K562 (cell line): ENCODE results near the gene MAB21L4. TPM values are rescaled to one million over a fixed set of nuclear protein-coding genes. Genes with fewer than 3 reads are reported as not detected.

Source experiments
- MIER1 ChIP-seq: fragments of 450-650 bp; IDR thresholded peaks from 2 replicates; pipeline ENCODE4 v1.6.1; 2016; ENCODE audit warnings: antibody characterized with exemption, mild to moderate bottlenecking, low read depth
- MTA1 ChIP-seq: fragments of 450-650 bp; IDR thresholded peaks from 2 replicates; pipeline ENCODE4 v1.6.1; 2017; ENCODE audit warnings: borderline replicate concordance
- YY1 ChIP-seq, 3 experiments: IDR thresholded peaks; 2 replicates each; pipeline ENCODE4 v1.6.1; 2011; ENCODE audit warnings: low read length in 2 of 3, mild to moderate bottlenecking in 2 of 3, moderate library complexity in 2 of 3, borderline replicate concordance in 1 of 3, control low read depth in 1 of 3, low read depth in 1 of 3; ENCODE audit not compliant: insufficient read depth in 3 of 3, insufficient replicate concordance in 2 of 3, control insufficient read depth in 1 of 3, insufficient read length in 1 of 3; ENCODE audit errors: extremely low read depth in 1 of 3
- polyA plus RNA-seq, 8 experiments: library from polyadenylated mRNA; depleted of rRNA in 4 of 8; stranded (reverse) in 5 of 8; unstranded in 3 of 8; fragments of >200 nt; fragmentation: Nextera tagmentation in 2 of 8; fragmentation: Illumina TruSeq in 1 of 8; extraction: Ambion mirVana in 2 of 8; extraction: Trizol in 1 of 8; gene quantifications; 2 replicates each; pipeline versions ENCODE4 v1.2.1 to v1.2.3, GENCODE V29; 2011 to 2014; ENCODE audit warnings: inconsistent platforms in 1 of 8, missing spikeins in 1 of 8
- total RNA-seq, 7 experiments: library from RNA; depleted of rRNA in 6 of 7; stranded (reverse); fragments of >200 nt in 6 of 7; fragmentation: Illumina TruSeq in 2 of 7; extraction: Trizol in 2 of 7; gene quantifications; 2 replicates each; pipeline versions ENCODE4 v1.2.1 to v1.2.3, GENCODE V29; 2011 to 2021; ENCODE audit warnings: low replicate concordance in 1 of 7
- TF ChIP-seq, protein P1 (sequence below), 2 experiments: fragments of 450-650 bp in 1 of 2; sonication (generic) in 1 of 2; formaldehyde crosslinking in 1 of 2; IDR thresholded peaks in 1 of 2; conservative IDR thresholded peaks in 1 of 2; 2 replicates each; pipeline versions ENCODE4 v1.6.1 to v1.8.1; 2016 to 2023; ENCODE audit warnings: mild to moderate bottlenecking in 2 of 2, moderate library complexity in 2 of 2, inconsistent platforms in 1 of 2, missing genetic modification reagents in 1 of 2
- TF ChIP-seq, protein P2 (sequence below): fragments of 250-450 bp; sonication (Bioruptor Pico); IDR thresholded peaks from 2 replicates; pipeline ENCODE4 v1.4.0; 2020; ENCODE audit warnings: mild to moderate bottlenecking, moderate library complexity

Gene MAB21L4
- total and polyA plus RNA-seq, 9 of the 15 experiments (the other 6 are each of a cell fraction or from before 2014, with no cell fraction given), result 0.03 TPM; not detected in 8

DNA sequence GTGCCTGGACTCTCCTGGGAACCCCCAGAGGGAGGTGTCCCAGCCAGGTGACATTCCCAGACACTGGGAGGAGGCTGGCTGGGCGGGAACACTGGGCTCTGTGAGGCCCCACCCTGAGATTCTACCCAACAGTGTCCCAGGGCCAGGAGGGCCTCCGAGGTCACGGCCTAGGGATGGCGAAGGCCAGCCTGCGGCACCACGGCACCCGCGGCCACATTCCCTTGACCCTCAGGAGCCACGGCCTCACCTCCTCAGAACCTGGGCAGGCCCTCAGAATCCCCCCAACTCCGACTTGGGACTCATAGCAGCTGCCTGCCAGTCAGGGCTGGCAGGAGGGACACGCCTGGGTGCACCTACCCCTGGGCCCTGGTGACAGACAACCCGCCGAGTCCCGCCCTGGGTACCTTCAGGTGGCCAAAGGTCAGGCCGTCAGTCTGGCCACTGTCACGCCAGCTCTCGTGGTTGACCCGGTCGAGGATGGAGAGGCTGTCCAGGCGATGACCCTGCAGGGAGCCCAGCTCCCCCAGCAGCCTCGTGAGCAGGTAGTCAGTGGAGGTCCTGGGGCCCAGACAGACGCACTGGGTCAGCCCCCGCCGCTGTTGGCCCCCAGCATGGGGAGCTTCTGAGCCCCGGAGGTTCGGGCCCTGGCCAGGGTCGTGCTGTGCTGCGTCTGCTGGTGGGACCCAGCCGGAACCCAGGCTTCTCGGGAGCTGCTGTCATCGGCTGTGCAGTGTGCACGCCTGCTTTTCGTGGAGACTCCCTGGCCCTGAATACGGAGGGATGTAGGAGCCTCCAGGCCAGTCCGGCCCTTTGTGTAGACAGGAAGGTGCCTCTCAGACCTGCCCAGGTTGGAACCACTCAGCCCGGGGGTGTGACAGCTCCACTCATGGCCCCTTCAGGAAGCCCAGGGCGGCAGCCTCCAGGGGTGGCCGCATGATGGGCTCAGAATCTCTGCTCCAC lies 6.1 kb downstream of the MAB21L4 start (continued):
- TF ChIP-seq, protein P1, sequence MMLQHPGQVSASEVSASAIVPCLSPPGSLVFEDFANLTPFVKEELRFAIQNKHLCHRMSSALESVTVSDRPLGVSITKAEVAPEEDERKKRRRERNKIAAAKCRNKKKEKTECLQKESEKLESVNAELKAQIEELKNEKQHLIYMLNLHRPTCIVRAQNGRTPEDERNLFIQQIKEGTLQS (IDR thresholded peaks at IDR 0.05), result no peak
- TF ChIP-seq, protein P1 (CRISPR knock-in tag; conservative IDR thresholded peaks at IDR 0.05), result no peak
- TF ChIP-seq MTA1 (no peak), YY1 (IDR thresholded peaks at IDR 0.05; ENCODE audit: borderline replicate concordance in 1 of 3, control insufficient read depth in 1 of 3, extremely low read depth in 1 of 3, insufficient read depth in 3 of 3, insufficient read length in 1 of 3, insufficient replicate concordance in 2 of 3, low read depth in 1 of 3, low read length in 2 of 3) (no peak), MIER1 (no peak)
- TF ChIP-seq, protein P2, sequence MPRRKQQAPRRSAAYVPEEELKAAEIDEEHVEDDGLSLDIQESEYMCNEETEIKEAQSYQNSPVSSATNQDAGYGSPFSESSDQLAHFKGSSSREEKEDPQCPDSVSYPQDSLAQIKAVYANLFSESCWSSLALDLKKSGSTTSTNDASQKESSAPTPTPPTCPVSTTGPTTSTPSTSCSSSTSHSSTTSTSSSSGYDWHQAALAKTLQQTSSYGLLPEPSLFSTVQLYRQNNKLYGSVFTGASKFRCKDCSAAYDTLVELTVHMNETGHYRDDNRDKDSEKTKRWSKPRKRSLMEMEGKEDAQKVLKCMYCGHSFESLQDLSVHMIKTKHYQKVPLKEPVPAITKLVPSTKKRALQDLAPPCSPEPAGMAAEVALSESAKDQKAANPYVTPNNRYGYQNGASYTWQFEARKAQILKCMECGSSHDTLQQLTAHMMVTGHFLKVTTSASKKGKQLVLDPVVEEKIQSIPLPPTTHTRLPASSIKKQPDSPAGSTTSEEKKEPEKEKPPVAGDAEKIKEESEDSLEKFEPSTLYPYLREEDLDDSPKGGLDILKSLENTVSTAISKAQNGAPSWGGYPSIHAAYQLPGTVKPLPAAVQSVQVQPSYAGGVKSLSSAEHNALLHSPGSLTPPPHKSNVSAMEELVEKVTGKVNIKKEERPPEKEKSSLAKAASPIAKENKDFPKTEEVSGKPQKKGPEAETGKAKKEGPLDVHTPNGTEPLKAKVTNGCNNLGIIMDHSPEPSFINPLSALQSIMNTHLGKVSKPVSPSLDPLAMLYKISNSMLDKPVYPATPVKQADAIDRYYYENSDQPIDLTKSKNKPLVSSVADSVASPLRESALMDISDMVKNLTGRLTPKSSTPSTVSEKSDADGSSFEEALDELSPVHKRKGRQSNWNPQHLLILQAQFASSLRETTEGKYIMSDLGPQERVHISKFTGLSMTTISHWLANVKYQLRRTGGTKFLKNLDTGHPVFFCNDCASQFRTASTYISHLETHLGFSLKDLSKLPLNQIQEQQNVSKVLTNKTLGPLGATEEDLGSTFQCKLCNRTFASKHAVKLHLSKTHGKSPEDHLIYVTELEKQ (CRISPR knock-in tag), result no peak
